WTC11 (cell line): ENCODE measurements around the gene SHISA7. TPM values are rescaled to one million over a fixed set of nuclear protein-coding genes. Genes with fewer than 3 reads are reported as not detected.

Source experiments
- ATAC-seq: fragments of 200-7000 bp; cut with Tn5 transposase; 2 replicates; pipeline ENCODE4 v1.10.0; 2021; ENCODE audit warnings: mild to moderate bottlenecking, moderate library complexity
- CTCF ChIA-PET: fragments of 300-600 bp; sonication (Branson Sonifier 250); formaldehyde crosslinking; loops from one replicate; lab custom pipeline; 2021; ENCODE audit warnings: antibody characterized with exemption; lab: Charles Lee
- POLR2A ChIA-PET: fragments of 350-600 bp; sonication (Branson Sonifier 250); formaldehyde crosslinking; loops from one replicate; lab custom pipeline; 2021; ENCODE audit warnings: antibody characterized with exemption; lab: Charles Lee
- DNase-seq: peaks from one replicate; pipeline ENCODE4 v3.0.0; 2021; ENCODE audit warnings: low spot score
- H3K27ac Mint-ChIP-seq: 2 replicates; pipeline ENCODE4 v1.8.0; 2021; ENCODE audit warnings: mixed read lengths
- H3K27me3 Mint-ChIP-seq: 2 replicates; pipeline ENCODE4 v1.8.0; 2021; ENCODE audit warnings: low read depth, mild to moderate bottlenecking, moderate library complexity, mixed read lengths
- H3K36me3 Mint-ChIP-seq: 2 replicates; pipeline ENCODE4 v1.8.0; 2021; ENCODE audit warnings: mixed read lengths
- H3K4me1 Mint-ChIP-seq: 2 replicates; pipeline ENCODE4 v1.8.0; 2022; ENCODE audit warnings: mixed read lengths
- H3K4me3 Mint-ChIP-seq: 2 replicates; pipeline ENCODE4 v1.8.0; 2021; ENCODE audit warnings: mild to moderate bottlenecking, moderate library complexity, mixed read lengths
- H3K9me3 Mint-ChIP-seq: 2 replicates; pipeline ENCODE4 v1.8.0; 2021; ENCODE audit warnings: mixed read lengths
- ARID4B ChIP-seq: sonication (generic); formaldehyde crosslinking; IDR thresholded peaks from 2 replicates; pipeline ENCODE4 v1.8.0; 2023; ENCODE audit warnings: missing genetic modification reagents, mild to moderate bottlenecking, borderline replicate concordance
- ATF1 ChIP-seq: sonication (generic); formaldehyde crosslinking; IDR thresholded peaks from 2 replicates; pipeline ENCODE4 v1.8.1; 2023; ENCODE audit warnings: mild to moderate bottlenecking, moderate library complexity, missing genetic modification reagents
- CREM ChIP-seq: sonication (generic); formaldehyde crosslinking; IDR thresholded peaks from 2 replicates; pipeline ENCODE4 v1.8.1; 2022; ENCODE audit warnings: mild to moderate bottlenecking, missing genetic modification reagents, moderate library complexity
- E2F5 ChIP-seq: sonication (generic); formaldehyde crosslinking; IDR thresholded peaks from 2 replicates; pipeline ENCODE4 v1.8.1; 2022; ENCODE audit warnings: mild to moderate bottlenecking, moderate library complexity, missing genetic modification reagents
- EMX1 ChIP-seq: fragments of 250-450 bp; sonication (Bioruptor Pico); IDR thresholded peaks from 2 replicates; pipeline ENCODE4 v1.8.0; 2021; ENCODE audit warnings: mild to moderate bottlenecking
- FOXJ3 ChIP-seq: sonication (generic); formaldehyde crosslinking; IDR thresholded peaks from 2 replicates; pipeline ENCODE4 v1.9.0; 2021; ENCODE audit warnings: missing genetic modification reagents, mild to moderate bottlenecking, borderline replicate concordance
- GABPB1 ChIP-seq: sonication (generic); formaldehyde crosslinking; IDR thresholded peaks from 2 replicates; pipeline ENCODE4 v1.8.1; 2023; ENCODE audit warnings: mild to moderate bottlenecking, missing genetic modification reagents
- GTF2I ChIP-seq: fragments of 250-450 bp; sonication (Bioruptor Pico); conservative IDR thresholded peaks from 2 replicates; pipeline ENCODE4 v1.4.0; 2021; ENCODE audit warnings: mild to moderate bottlenecking
- MYBL2 ChIP-seq: sonication (generic); formaldehyde crosslinking; IDR thresholded peaks from 2 replicates; pipeline ENCODE4 v1.8.1; 2023; ENCODE audit warnings: mild to moderate bottlenecking, moderate library complexity, missing genetic modification reagents
- NFATC4 ChIP-seq: fragments of 250-450 bp; sonication (Bioruptor Pico); IDR thresholded peaks from 2 replicates; pipeline ENCODE4 v1.9.0; 2021; ENCODE audit warnings: mild to moderate bottlenecking
- NR1H2 ChIP-seq: sonication (generic); formaldehyde crosslinking; IDR thresholded peaks from 2 replicates; pipeline ENCODE4 v1.9.0; 2021; ENCODE audit warnings: mild to moderate bottlenecking, moderate library complexity, missing genetic modification reagents
- PRRX2 ChIP-seq: fragments of 250-450 bp; sonication (Bioruptor Pico); IDR thresholded peaks from 2 replicates; pipeline ENCODE4 v1.8.0; 2021; ENCODE audit warnings: mild to moderate bottlenecking
- SOX15 ChIP-seq: fragments of 250-450 bp; sonication (Bioruptor Pico); IDR thresholded peaks from 2 replicates; pipeline ENCODE4 v1.9.0; 2021; ENCODE audit warnings: mild to moderate bottlenecking
- SP1 ChIP-seq: sonication (generic); formaldehyde crosslinking; conservative IDR thresholded peaks from 2 replicates; pipeline ENCODE4 v1.8.1; 2022; ENCODE audit warnings: missing genetic modification reagents
- TEAD4 ChIP-seq: sonication (generic); formaldehyde crosslinking; IDR thresholded peaks from 2 replicates; pipeline ENCODE4 v1.8.0; 2022; ENCODE audit warnings: mild to moderate bottlenecking, missing genetic modification reagents
- ZBTB21 ChIP-seq: sonication (generic); formaldehyde crosslinking; IDR thresholded peaks from 2 replicates; pipeline ENCODE4 v1.8.1; 2023; ENCODE audit warnings: mild to moderate bottlenecking, missing genetic modification reagents, borderline replicate concordance
- ZBTB43 ChIP-seq: sonication (generic); formaldehyde crosslinking; IDR thresholded peaks from 2 replicates; pipeline ENCODE4 v1.8.1; 2023; ENCODE audit warnings: mild to moderate bottlenecking, missing genetic modification reagents
- ZMAT4 ChIP-seq: fragments of 250-450 bp; sonication (Bioruptor Pico); IDR thresholded peaks from 2 replicates; pipeline ENCODE4 v1.9.0; 2021; ENCODE audit warnings: mild to moderate bottlenecking
- ZNF232 ChIP-seq: sonication (generic); formaldehyde crosslinking; IDR thresholded peaks from 2 replicates; pipeline ENCODE4 v1.8.0; 2022; ENCODE audit warnings: mild to moderate bottlenecking, missing genetic modification reagents
- ZNF396 ChIP-seq: fragments of 250-450 bp; sonication (Bioruptor Pico); IDR thresholded peaks from 2 replicates; pipeline ENCODE4 v1.8.0; 2021; ENCODE audit warnings: mild to moderate bottlenecking, moderate library complexity, borderline replicate concordance
- ZNF671 ChIP-seq: fragments of 250-450 bp; sonication (Bioruptor Pico); IDR thresholded peaks from 2 replicates; pipeline ENCODE4 v1.8.0; 2021; ENCODE audit warnings: mild to moderate bottlenecking
- total RNA-seq: library from RNA; stranded (reverse); gene quantifications from 3 replicates; pipeline ENCODE4 v1.2.3, GENCODE V29; 2021
- TF ChIP-seq, protein P1 (sequence below): fragments of 250-450 bp; sonication (Bioruptor Pico); IDR thresholded peaks from 2 replicates; pipeline ENCODE4 v1.9.0; 2021; ENCODE audit warnings: moderate library complexity, mild to moderate bottlenecking, inconsistent platforms, borderline replicate concordance
- TF ChIP-seq, protein P2 (sequence below): fragments of 250-450 bp; sonication (Bioruptor Pico); IDR thresholded peaks from 2 replicates; pipeline ENCODE4 v2.1.2; 2022; ENCODE audit warnings: mild to moderate bottlenecking, moderate library complexity
- TF ChIP-seq, protein P3 (sequence below): sonication (generic); formaldehyde crosslinking; IDR thresholded peaks from 2 replicates; pipeline ENCODE4 v1.8.0; 2022; ENCODE audit warnings: mild to moderate bottlenecking, missing genetic modification reagents
- TF ChIP-seq, protein P4 (sequence below): sonication (generic); formaldehyde crosslinking; IDR thresholded peaks from 2 replicates; pipeline ENCODE4 v1.8.1; 2022; ENCODE audit warnings: low read depth, mild to moderate bottlenecking, moderate library complexity, missing genetic modification reagents, borderline replicate concordance

The SHISA7 gene
- total RNA-seq, 1 experiment from 2014 or later: 0.79 TPM

DNA sequence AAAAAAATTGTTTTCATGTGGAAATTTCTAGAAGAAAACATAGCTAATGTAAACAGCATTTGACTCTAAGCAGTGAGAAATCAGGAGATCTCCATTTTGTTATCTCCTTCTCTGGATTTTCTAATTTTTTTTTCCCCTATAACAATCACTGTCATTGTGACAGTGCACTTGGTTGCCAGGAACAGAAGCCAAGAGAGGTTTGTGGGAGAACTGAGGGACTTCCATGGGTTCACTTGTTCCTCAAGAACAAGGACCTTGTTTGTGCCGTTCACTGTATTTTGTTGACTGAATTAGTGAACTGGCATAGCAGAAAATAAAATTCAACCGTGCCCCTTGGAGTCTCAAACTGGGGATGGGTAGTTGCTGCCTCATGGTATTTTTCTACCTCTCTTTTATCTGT is 17.1 kb downstream of the SHISA7 start:
- no peak for ATAC-seq
- Mint-ChIP-seq H3K4me3 (no peak overlapping the region), H3K27ac (no peak overlapping the region), H3K27me3 (peaks cover 57% of the 10 kb centered on the region), H3K4me1 (0 out of 2 replicates have a peak, but pooled peaks cover 5% of the 10 kb centered on the region), H3K36me3 (no peaks in the 10 kb centered on the region; the same call in 1 of the 2 replicates), H3K9me3 (peaks cover 9% of the 10 kb centered on the region)
- ChIA-PET CTCF (interaction anchor here (0.6 kb wide), 2 partner anchors 111 to 180 kb away, joined by 3 read pairs; no protein-coding TSS in a partner anchor), POLR2A (interaction anchor here (0.5 kb wide), 1 partner anchor 131 kb away, joined by 3 read pairs; no protein-coding TSS in a partner anchor)
- TF ChIP-seq NFATC4 (CRISPR knock-in tag): no peak
- no peak for TF ChIP-seq E2F5 (CRISPR knock-in tag)
- TF ChIP-seq, protein P1, sequence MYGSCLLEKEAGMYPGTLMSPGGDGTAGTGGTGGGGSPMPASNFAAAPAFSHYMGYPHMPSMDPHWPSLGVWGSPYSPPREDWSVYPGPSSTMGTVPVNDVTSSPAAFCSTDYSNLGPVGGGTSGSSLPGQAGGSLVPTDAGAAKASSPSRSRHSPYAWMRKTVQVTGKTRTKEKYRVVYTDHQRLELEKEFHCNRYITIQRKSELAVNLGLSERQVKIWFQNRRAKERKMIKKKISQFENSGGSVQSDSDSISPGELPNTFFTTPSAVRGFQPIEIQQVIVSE (CRISPR knock-in tag): no peak
- TF ChIP-seq ZMAT4: no peak
- no peak for TF ChIP-seq TEAD4 (CRISPR knock-in tag)
- TF ChIP-seq EMX1 (CRISPR knock-in tag): no peak
- TF ChIP-seq MYBL2 (CRISPR knock-in tag): no peak
- TF ChIP-seq, protein P2, sequence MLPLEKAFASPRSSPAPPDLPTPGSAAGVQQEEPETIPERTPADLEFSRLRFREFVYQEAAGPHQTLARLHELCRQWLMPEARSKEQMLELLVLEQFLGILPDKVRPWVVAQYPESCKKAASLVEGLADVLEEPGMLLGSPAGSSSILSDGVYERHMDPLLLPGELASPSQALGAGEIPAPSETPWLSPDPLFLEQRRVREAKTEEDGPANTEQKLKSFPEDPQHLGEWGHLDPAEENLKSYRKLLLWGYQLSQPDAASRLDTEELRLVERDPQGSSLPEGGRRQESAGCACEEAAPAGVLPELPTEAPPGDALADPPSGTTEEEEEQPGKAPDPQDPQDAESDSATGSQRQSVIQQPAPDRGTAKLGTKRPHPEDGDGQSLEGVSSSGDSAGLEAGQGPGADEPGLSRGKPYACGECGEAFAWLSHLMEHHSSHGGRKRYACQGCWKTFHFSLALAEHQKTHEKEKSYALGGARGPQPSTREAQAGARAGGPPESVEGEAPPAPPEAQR: no peak
- no peak for TF ChIP-seq NR1H2 (CRISPR knock-in tag)
- no peak for TF ChIP-seq GTF2I (CRISPR knock-in tag)
- DNase-seq: no peak

- H3K4me3 Mint-ChIP-seq: no peak overlapping the region
- no peaks in the 10 kb centered on the region for H3K36me3 Mint-ChIP-seq
- CTCF ChIA-PET: no interaction called here
- DNase-seq: no peak
- H3K4me1 Mint-ChIP-seq: 0 out of 2 replicates have a peak, but pooled peaks cover 5% of the 10 kb centered on the region
- H3K9me3 Mint-ChIP-seq: no peaks in the 10 kb centered on the region
- H3K27me3 Mint-ChIP-seq: peaks cover 67% of the 10 kb centered on the region
- POLR2A ChIA-PET: no interaction called here
- H3K27ac Mint-ChIP-seq: no peak overlapping the region
- ATAC-seq: no peak
- TF ChIP-seq ZNF671 (no peak), ZBTB43 (no peak), NFATC4 (CRISPR knock-in tag) (no peak), SOX15 (CRISPR knock-in tag) (no peak), PRRX2 (CRISPR knock-in tag) (no peak), ARID4B (CRISPR knock-in tag) (no peak), EMX1 (CRISPR knock-in tag) (no peak), GABPB1 (no peak), FOXJ3 (CRISPR knock-in tag) (no peak), ZNF232 (CRISPR knock-in tag) (no peak), ZBTB21 (no peak), ZNF396 (CRISPR knock-in tag) (no peak), TEAD4 (CRISPR knock-in tag) (no peak), CREM (no peak), ATF1 (CRISPR knock-in tag) (no peak), SP1 (CRISPR knock-in tag) (no peak)
- TF ChIP-seq, protein P3, sequence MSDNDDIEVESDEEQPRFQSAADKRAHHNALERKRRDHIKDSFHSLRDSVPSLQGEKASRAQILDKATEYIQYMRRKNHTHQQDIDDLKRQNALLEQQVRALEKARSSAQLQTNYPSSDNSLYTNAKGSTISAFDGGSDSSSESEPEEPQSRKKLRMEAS (CRISPR knock-in tag): no peak
- TF ChIP-seq, protein P4, sequence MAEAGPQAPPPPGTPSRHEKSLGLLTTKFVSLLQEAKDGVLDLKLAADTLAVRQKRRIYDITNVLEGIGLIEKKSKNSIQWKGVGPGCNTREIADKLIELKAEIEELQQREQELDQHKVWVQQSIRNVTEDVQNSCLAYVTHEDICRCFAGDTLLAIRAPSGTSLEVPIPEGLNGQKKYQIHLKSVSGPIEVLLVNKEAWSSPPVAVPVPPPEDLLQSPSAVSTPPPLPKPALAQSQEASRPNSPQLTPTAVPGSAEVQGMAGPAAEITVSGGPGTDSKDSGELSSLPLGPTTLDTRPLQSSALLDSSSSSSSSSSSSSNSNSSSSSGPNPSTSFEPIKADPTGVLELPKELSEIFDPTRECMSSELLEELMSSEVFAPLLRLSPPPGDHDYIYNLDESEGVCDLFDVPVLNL (CRISPR knock-in tag): no peak
- TF ChIP-seq, protein P1 (CRISPR knock-in tag): no peak
Measured at GRCh38 chr19:55424518-55424917, 18.6 kb downstream of the SHISA7 start.
